ENCODE results near the gene ZBED2.

ZBED2 gene

GRCh38 chr3:111608383-111608782 is 13.2 kb upstream of the ZBED2 start:
- DNase-seq, result no peak
- no peaks in the 10 kb centered on the region for H3K27me3 ChIP-seq (ENCODE audit: insufficient read depth, low read depth, severe bottlenecking)
- H3K9me3 ChIP-seq (ENCODE audit: severe bottlenecking), result no peaks in the 10 kb centered on the region
- H3K36me3 ChIP-seq, result no peaks in the 10 kb centered on the region
- no peak for TF ChIP-seq CTCF (IDR thresholded peaks at IDR 0.05; ENCODE audit: low read depth, low read length)
- no peak overlapping the region for H3K4me3 ChIP-seq (ENCODE audit: low read depth, low read length)
- no peak overlapping the region for H3K27ac ChIP-seq

- no peak overlapping the region for H3K4me3 ChIP-seq (ENCODE audit: low read depth, low read length)
- no peaks in the 10 kb centered on the region for H3K27me3 ChIP-seq (ENCODE audit: insufficient read depth, low read depth, severe bottlenecking)
- H3K27ac ChIP-seq, result no peak overlapping the region
- no peak for TF ChIP-seq CTCF (IDR thresholded peaks at IDR 0.05; ENCODE audit: low read depth, low read length)
- H3K9me3 ChIP-seq (ENCODE audit: severe bottlenecking), result no peaks in the 10 kb centered on the region
- no peak for DNase-seq
- H3K36me3 ChIP-seq, result no peaks in the 10 kb centered on the region
These were observed 12.2 kb upstream of the ZBED2 start for GRCh38 chr3:111607240-111607920.

GRCh38 chr3:111605493-111605892 is 10.3 kb upstream of the ZBED2 start:
- Histone ChIP-seq H3K9me3 (ENCODE audit: severe bottlenecking) (no peaks in the 10 kb centered on the region), H3K36me3 (no peaks in the 10 kb centered on the region), H3K4me3 (ENCODE audit: low read depth, low read length) (no peak overlapping the region), H3K27ac (no peak overlapping the region), H3K27me3 (ENCODE audit: insufficient read depth, low read depth, severe bottlenecking) (no peaks in the 10 kb centered on the region)
- no peak for DNase-seq
- TF ChIP-seq CTCF (IDR thresholded peaks at IDR 0.05; ENCODE audit: low read depth, low read length), result no peak

- Histone ChIP-seq H3K4me3 (ENCODE audit: low read depth, low read length) (no peak overlapping the region), H3K36me3 (no peaks in the 10 kb centered on the region), H3K9me3 (ENCODE audit: severe bottlenecking) (no peaks in the 10 kb centered on the region), H3K27ac (no peak overlapping the region), H3K27me3 (ENCODE audit: insufficient read depth, low read depth, severe bottlenecking) (no peaks in the 10 kb centered on the region)
- DNase-seq, result no peak
- TF ChIP-seq CTCF (IDR thresholded peaks at IDR 0.05; ENCODE audit: low read depth, low read length), result no peak
These were observed 9.9 kb upstream of the ZBED2 start for GRCh38 chr3:111605018-111605417.

- no peaks in the 10 kb centered on the region for H3K36me3 ChIP-seq
- H3K27me3 ChIP-seq (ENCODE audit: insufficient read depth, low read depth, severe bottlenecking), result no peaks in the 10 kb centered on the region
- no peak for TF ChIP-seq CTCF (IDR thresholded peaks at IDR 0.05; ENCODE audit: low read depth, low read length)
- H3K27ac ChIP-seq, result no peak overlapping the region
- no peak for DNase-seq
- H3K4me3 ChIP-seq (ENCODE audit: low read depth, low read length), result no peak overlapping the region
- H3K9me3 ChIP-seq (ENCODE audit: severe bottlenecking), result no peaks in the 10 kb centered on the region
These were observed 9.0 kb upstream of the ZBED2 start for GRCh38 chr3:111604119-111604518.

- Histone ChIP-seq H3K27me3 (ENCODE audit: insufficient read depth, low read depth, severe bottlenecking) (no peaks in the 10 kb centered on the region), H3K4me3 (ENCODE audit: low read depth, low read length) (no peak overlapping the region), H3K9me3 (ENCODE audit: severe bottlenecking) (no peaks in the 10 kb centered on the region), H3K36me3 (no peaks in the 10 kb centered on the region), H3K27ac (no peak overlapping the region)
- no peak for DNase-seq
- TF ChIP-seq CTCF (IDR thresholded peaks at IDR 0.05; ENCODE audit: low read depth, low read length), result no peak
These were observed 8.5 kb upstream of the ZBED2 start for GRCh38 chr3:111603679-111604078.
